A549 (cell line): ENCODE data around the gene ABHD6. TPM values are rescaled to one million over a fixed set of nuclear protein-coding genes. Genes with fewer than 3 reads are reported as not detected.
A peak's percentile ranks its signal among the peaks of the same experiment; 100 is the strongest.
"Not testable (repeated sequence)": the region's sequence is repeated elsewhere in the genome, so short reads cannot be mapped to it uniquely, and the experiment has no call there.

ENCODE experiments used
- ATAC-seq, 2 experiments: fragments of 200-7000 bp in 1 of 2; fragments of >200 bp in 1 of 2; cut with Nextera tagmentation in 1 of 2; cut with Tn5 transposase in 1 of 2; 3 replicates each; pipeline versions ENCODE4 v1.8.0 to v1.9.1; 2018 to 2020; ENCODE audit warnings: mild to moderate bottlenecking in 1 of 2, moderate library complexity in 1 of 2
- CTCF ChIA-PET: fragments of 300-600 bp; sonication (Branson Sonifier 250); formaldehyde crosslinking; extraction: SDS; loops from one replicate; lab custom pipeline; 2021; ENCODE audit warnings: antibody characterized with exemption, inconsistent platforms; lab: Yijun Ruan, JAX
- POLR2A ChIA-PET: fragments of 350-600 bp; formaldehyde crosslinking; extraction: SDS; loops from one replicate; lab custom pipeline; 2021; ENCODE audit warnings: antibody characterized with exemption, inconsistent platforms; lab: Yijun Ruan, JAX
- DNase-seq, 2 experiments: peaks; one replicate each; pipeline versions ENCODE4 v3.0.0 to v3.0.0-alpha.2; 2011 to 2016; ENCODE audit warnings: low read depth in 1 of 2, low spot score in 1 of 2
- FAIRE-seq: peaks from 2 replicates; lab custom pipeline; 2011; peaks lifted over from hg19 to GRCh38; lab: Jason Lieb, UNC
- H3K27ac ChIP-seq, 2 experiments: fragments of >200 bp; sonication (Bioruptor Twin); formaldehyde crosslinking; 3 replicates each; pipeline ENCODE4 v1.5.1; 2016 to 2017
- H3K4me1 ChIP-seq: fragments of >200 bp; sonication (Bioruptor Twin); formaldehyde crosslinking; 3 replicates; pipeline ENCODE4 v1.6.1; 2016
- H3K4me2 ChIP-seq: fragments of >200 bp; sonication (Bioruptor Twin); formaldehyde crosslinking; 3 replicates; pipeline ENCODE4 v1.6.1; 2016
- H3K4me3 ChIP-seq: fragments of >200 bp; sonication (Bioruptor Twin); formaldehyde crosslinking; 3 replicates; pipeline ENCODE4 v1.5.1; 2016
- H3K9me3 ChIP-seq: fragments of >200 bp; sonication (Bioruptor Twin); formaldehyde crosslinking; 3 replicates; pipeline ENCODE4 v1.6.1; 2016
- ATOH8 ChIP-seq: fragments of 250-450 bp; sonication (Bioruptor Pico); IDR thresholded peaks from 2 replicates; pipeline ENCODE4 v1.5.0; 2020; ENCODE audit warnings: low read depth, mild to moderate bottlenecking, moderate library complexity
- CBX8 ChIP-seq: fragments of 200-600 bp; sonication (generic); IDR thresholded peaks from 2 replicates; pipeline ENCODE4 v1.6.1; 2016
- CHD2 ChIP-seq: fragments of 150-350 bp; IDR thresholded peaks from 2 replicates; pipeline ENCODE4 v1.6.1; 2014; ENCODE audit warnings: low read length; ENCODE audit not compliant: partially characterized antibody
- CHD4 ChIP-seq: fragments of 200-600 bp; sonication (generic); IDR thresholded peaks from 2 replicates; pipeline ENCODE4 v1.6.1; 2016; ENCODE audit warnings: antibody characterized with exemption, mild to moderate bottlenecking, borderline replicate concordance
- EHF ChIP-seq: fragments of 250-450 bp; sonication (Bioruptor Pico); IDR thresholded peaks from 2 replicates; pipeline ENCODE4 v1.5.0; 2020; ENCODE audit warnings: mild to moderate bottlenecking
- GATA3 ChIP-seq: IDR thresholded peaks from 2 replicates; pipeline ENCODE4 v1.6.1; 2012; ENCODE audit warnings: borderline replicate concordance
- HDAC2 ChIP-seq: fragments of 200-600 bp; sonication (generic); IDR thresholded peaks from 2 replicates; pipeline ENCODE4 v1.6.1; 2016
- HES2 ChIP-seq: fragments of >200 bp; sonication (Bioruptor Twin); formaldehyde crosslinking; IDR thresholded peaks from 2 replicates; pipeline ENCODE4 v1.6.1; 2016
- HEYL ChIP-seq: fragments of 250-450 bp; sonication (Bioruptor Pico); IDR thresholded peaks from 2 replicates; pipeline ENCODE4 v1.8.0; 2021; ENCODE audit warnings: mild to moderate bottlenecking, moderate library complexity
- HOXB13 ChIP-seq: fragments of 250-450 bp; sonication (Bioruptor Pico); IDR thresholded peaks from 2 replicates; pipeline ENCODE4 v1.5.0; 2020; ENCODE audit warnings: low read depth, mild to moderate bottlenecking, moderate library complexity
- JUNB ChIP-seq: fragments of >200 bp; sonication (Bioruptor Twin); formaldehyde crosslinking; IDR thresholded peaks from 2 replicates; pipeline ENCODE4 v1.6.1; 2016
- MYC ChIP-seq: IDR thresholded peaks from 2 replicates; pipeline ENCODE4 v1.6.1; 2012; ENCODE audit warnings: mild to moderate bottlenecking, inconsistent platforms, low read length, improper control_type of control experiment, borderline replicate concordance
- PBX3 ChIP-seq: IDR thresholded peaks from 2 replicates; pipeline ENCODE4 v1.6.1; 2012
- PHF8 ChIP-seq: fragments of 200-600 bp; sonication (generic); IDR thresholded peaks from 2 replicates; pipeline ENCODE4 v1.6.1; 2016; ENCODE audit warnings: low read depth, mild to moderate bottlenecking, antibody characterized with exemption, moderate library complexity, borderline replicate concordance
- RARB ChIP-seq: fragments of 250-450 bp; sonication (Bioruptor Pico); IDR thresholded peaks from 2 replicates; pipeline ENCODE4 v1.8.0; 2021; ENCODE audit warnings: mild to moderate bottlenecking, moderate library complexity
- REST ChIP-seq: fragments of 200-600 bp; sonication (generic); IDR thresholded peaks from 2 replicates; pipeline ENCODE4 v1.6.1; 2016; ENCODE audit warnings: antibody characterized with exemption, mild to moderate bottlenecking, moderate library complexity
- RNF2 ChIP-seq: fragments of 200-600 bp; sonication (generic); IDR thresholded peaks from 2 replicates; pipeline ENCODE4 v1.6.1; 2016; ENCODE audit warnings: low read depth, mild to moderate bottlenecking, antibody characterized with exemption, moderate library complexity, borderline replicate concordance
- SMC3 ChIP-seq: fragments of >200 bp; sonication (Bioruptor Twin); formaldehyde crosslinking; IDR thresholded peaks from 3 replicates; pipeline ENCODE4 v1.6.1; 2018; ENCODE audit warnings: inconsistent platforms
- SREBF2 ChIP-seq: fragments of 450-650 bp; IDR thresholded peaks from 2 replicates; pipeline ENCODE4 v1.6.1; 2014; ENCODE audit warnings: mild to moderate bottlenecking, moderate library complexity
- USF2 ChIP-seq: fragments of 450-650 bp; IDR thresholded peaks from 2 replicates; pipeline ENCODE4 v1.6.1; 2014; ENCODE audit warnings: antibody characterized with exemption
- WGBS: methylation state at CpG from one replicate; pipeline ENCODE4 v1.1.6; 2017; ENCODE audit errors: missing lambda C conversion rate; 5-methylcytosine and 5-hydroxymethylcytosine counted together
- polyA plus RNA-seq, 4 experiments: library from polyadenylated mRNA; depleted of rRNA in 3 of 4; stranded (reverse); fragments of >200 nt; fragmentation: RNase III in 1 of 4; extraction: RNeasy Plus Mini Kit Qiagen cat#74134 plus additional on column Dnase treatment in 1 of 4; gene quantifications; 2 replicates in 3 of 4; 3 replicates in 1 of 4; pipeline ENCODE4 v1.2.3, GENCODE V29; 2011 to 2017

ABHD6 gene
- polyA plus RNA-seq, 2 of the 4 experiments (the other 2 are of a cell fraction) = 6.6 to 10.1 TPM

- no peaks in the 10 kb centered on the region for H3K9me3 ChIP-seq
- ChIA-PET CTCF (interaction anchor here (1.1 to 1.8 kb wide), 3 partner anchors 13 to 99 kb away, joined by 3 to 5 read pairs (median 3); no protein-coding TSS in a partner anchor), POLR2A (no interaction called here)
- H3K4me3 ChIP-seq = no peak overlapping the region
- TF ChIP-seq CHD4 (no peak), CBX8 (no peak), CHD2 (no peak), MYC (no peak), HEYL (CRISPR knock-in tag) (no peak), HOXB13 (CRISPR knock-in tag) (no peak), SMC3 (no peak), PHF8 (no peak), PBX3 (no peak), RNF2 (no peak), HES2 (no peak), SREBF2 (no peak), EHF (CRISPR knock-in tag) (no peak), RARB (CRISPR knock-in tag) (no peak), USF2 (no peak), REST (no peak), HDAC2 (no peak), GATA3 (no peak), ATOH8 (CRISPR knock-in tag) (no peak)
- H3K4me1 ChIP-seq = no peaks in the 10 kb centered on the region
- FAIRE-seq = no peak
- no peak for DNase-seq
- WGBS = 91% methylated on average over 5 of the region's 6 CpGs
- H3K27ac ChIP-seq = no peak overlapping the region
- no peak for ATAC-seq
- H3K4me2 ChIP-seq = no peak overlapping the region
Measured at GRCh38 chr3:58287354-58287753, 49.8 kb downstream of the ABHD6 start.

GRCh38 chr3:58288011-58288728 is 50.6 kb downstream of the ABHD6 start:
- Histone ChIP-seq H3K4me3 (no peak overlapping the region), H3K9me3 (no peaks in the 10 kb centered on the region), H3K27ac (no peak overlapping the region), H3K4me2 (no peak overlapping the region), H3K4me1 (no peaks in the 10 kb centered on the region)
- 78% methylated on average over 4 of the region's 4 CpGs for WGBS
- ChIA-PET POLR2A (no interaction called here), CTCF (interaction anchor here (1.1 kb wide), 1 partner anchor 19 kb away, joined by 3 read pairs; no protein-coding TSS in a partner anchor)
- TF ChIP-seq PBX3 (no peak), CHD2 (no peak), GATA3 (no peak), HOXB13 (CRISPR knock-in tag) (no peak), JUNB (no peak)
- FAIRE-seq (no peak), ATAC-seq (peak; percentile 70 to 80; a peak in 4 of 6 replicates), DNase-seq (peak in 1 of 2 experiments; percentile 6)

GRCh38 chr3:58288964-58289613 is 51.5 kb downstream of the ABHD6 start:
- H3K4me1 ChIP-seq, DNase-seq, H3K4me2 ChIP-seq, H3K4me3 ChIP-seq, ATAC-seq, H3K27ac ChIP-seq, H3K9me3 ChIP-seq, FAIRE-seq, POLR2A ChIA-PET, CTCF ChIA-PET: not testable (repeated sequence)
- WGBS = 72% methylated on average over 4 of the region's 4 CpGs

GRCh38 chr3:58290446-58290845 is 52.9 kb downstream of the ABHD6 start:
- WGBS = 100% methylated on average over 11 of the region's 33 CpGs
- H3K9me3 ChIP-seq, H3K4me2 ChIP-seq, POLR2A ChIA-PET, H3K27ac ChIP-seq, H3K4me3 ChIP-seq, DNase-seq, ATAC-seq, H3K4me1 ChIP-seq, FAIRE-seq, CTCF ChIA-PET: not testable (repeated sequence)
